NCI-H2227 (cell line): ENCODE results near the gene CTSA.
A peak's percentile ranks its signal among the peaks of the same experiment; 100 is the strongest.
"Not testable (repeated sequence)": the region's sequence is repeated elsewhere in the genome, so short reads cannot be mapped to it uniquely, and the experiment has no call there.

Experiments used
- DNase-seq: peaks from one replicate; lab custom pipeline; 2025; ENCODE audit not compliant: unreplicated experiment; lab: John Stamatoyannopoulos, UW

CTSA gene

DNA sequence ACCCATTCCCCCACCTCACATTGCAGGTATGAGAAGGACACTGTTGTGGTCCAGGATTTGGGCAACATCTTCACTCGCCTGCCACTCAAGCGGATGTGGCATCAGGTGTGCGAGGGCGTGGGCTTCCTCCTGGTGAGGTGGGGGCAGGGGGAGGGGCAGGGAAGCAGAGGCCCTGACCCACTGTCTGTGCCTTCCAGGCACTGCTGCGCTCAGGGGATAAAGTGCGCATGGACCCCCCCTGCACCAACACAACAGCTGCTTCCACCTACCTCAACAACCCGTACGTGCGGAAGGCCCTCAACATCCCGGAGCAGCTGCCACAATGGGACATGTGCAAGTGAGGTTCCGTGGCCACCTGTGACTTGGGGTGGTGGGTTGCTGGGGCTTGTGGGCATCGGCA is 3.7 kb downstream of the CTSA start:
- no peak for DNase-seq

DNA sequence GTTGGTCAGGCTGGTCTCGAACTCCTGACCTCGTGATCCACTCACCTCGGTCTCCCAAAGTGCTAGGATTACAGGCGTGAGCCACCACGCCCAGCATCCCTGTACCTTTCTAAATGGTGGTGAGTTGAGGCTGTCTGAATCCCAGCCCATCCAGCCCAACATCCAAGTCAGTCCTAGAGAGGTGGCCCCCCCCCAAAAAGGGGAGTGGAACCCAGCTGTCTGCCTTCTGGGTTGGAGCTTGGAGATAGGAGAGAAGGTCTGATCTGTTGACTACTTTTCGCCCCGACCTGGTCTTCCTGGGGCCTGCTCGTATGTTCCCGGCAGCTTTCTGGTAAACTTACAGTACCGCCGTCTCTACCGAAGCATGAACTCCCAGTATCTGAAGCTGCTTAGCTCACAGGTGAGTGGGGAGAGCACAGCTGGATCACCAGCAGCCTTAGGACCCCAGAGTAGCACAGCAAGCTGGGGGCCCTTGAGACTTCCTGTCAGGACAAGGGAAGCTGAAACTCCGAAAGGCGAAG is 5.6 kb downstream of the CTSA start:
- no peak for DNase-seq

DNA sequence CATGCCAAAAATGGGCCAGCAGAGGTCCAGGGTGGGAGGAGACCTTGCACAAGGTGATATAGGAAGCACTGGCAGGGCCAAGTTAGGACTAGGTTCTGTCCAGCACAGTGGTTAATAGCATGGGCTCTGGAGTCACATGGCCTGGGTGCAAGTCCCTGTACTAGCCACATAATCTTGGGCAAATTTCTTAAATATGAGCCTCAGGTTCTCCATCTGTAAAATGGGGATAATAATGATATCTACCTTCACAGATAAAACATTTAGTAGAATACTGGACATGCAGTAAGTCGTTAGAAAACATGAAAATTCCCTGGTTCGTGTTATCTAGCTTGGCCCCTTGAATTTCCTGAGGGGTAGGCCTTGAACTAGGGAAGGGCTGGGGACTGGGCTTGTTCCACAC is 6.2 kb downstream of the CTSA start:
- no peak for DNase-seq

DNA sequence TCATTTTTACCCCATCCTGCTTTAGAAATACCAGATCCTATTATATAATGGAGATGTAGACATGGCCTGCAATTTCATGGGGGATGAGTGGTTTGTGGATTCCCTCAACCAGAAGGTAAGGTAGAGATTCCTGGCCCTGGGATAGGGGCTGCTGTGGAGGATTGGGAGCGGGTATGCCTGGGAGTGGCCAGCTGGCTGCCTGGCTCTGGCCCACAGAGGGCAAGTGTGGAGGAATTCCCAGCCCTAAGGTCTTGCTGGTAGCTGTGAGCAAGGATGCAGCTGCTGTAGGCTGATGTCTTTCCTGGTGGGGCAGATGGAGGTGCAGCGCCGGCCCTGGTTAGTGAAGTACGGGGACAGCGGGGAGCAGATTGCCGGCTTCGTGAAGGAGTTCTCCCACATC is 6.6 kb downstream of the CTSA start:
- no peak for DNase-seq

DNA sequence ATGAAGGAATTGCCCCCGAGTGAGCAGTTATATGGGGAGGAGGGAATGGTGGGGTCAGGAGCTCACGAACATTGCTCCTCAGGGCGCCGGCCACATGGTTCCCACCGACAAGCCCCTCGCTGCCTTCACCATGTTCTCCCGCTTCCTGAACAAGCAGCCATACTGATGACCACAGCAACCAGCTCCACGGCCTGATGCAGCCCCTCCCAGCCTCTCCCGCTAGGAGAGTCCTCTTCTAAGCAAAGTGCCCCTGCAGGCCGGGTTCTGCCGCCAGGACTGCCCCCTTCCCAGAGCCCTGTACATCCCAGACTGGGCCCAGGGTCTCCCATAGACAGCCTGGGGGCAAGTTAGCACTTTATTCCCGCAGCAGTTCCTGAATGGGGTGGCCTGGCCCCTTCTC is 7.2 kb downstream of the CTSA start:
- DNase-seq, result no peak

GRCh38 chr20:45899046-45899835 is 8.1 kb downstream of the CTSA start:
- no peak for DNase-seq

- not testable (repeated sequence) for DNase-seq
These were observed 10.2 kb downstream of the CTSA start for GRCh38 chr20:45901332-45901731.

- DNase-seq, result no peak
These were observed 11.1 kb downstream of the CTSA start for GRCh38 chr20:45902199-45902701.

- DNase-seq, result no peak
These were observed 13.7 kb downstream of the CTSA start for GRCh38 chr20:45904583-45905504.

- DNase-seq, result no peak
These were observed 14.5 kb downstream of the CTSA start for GRCh38 chr20:45905505-45906079.

DNA sequence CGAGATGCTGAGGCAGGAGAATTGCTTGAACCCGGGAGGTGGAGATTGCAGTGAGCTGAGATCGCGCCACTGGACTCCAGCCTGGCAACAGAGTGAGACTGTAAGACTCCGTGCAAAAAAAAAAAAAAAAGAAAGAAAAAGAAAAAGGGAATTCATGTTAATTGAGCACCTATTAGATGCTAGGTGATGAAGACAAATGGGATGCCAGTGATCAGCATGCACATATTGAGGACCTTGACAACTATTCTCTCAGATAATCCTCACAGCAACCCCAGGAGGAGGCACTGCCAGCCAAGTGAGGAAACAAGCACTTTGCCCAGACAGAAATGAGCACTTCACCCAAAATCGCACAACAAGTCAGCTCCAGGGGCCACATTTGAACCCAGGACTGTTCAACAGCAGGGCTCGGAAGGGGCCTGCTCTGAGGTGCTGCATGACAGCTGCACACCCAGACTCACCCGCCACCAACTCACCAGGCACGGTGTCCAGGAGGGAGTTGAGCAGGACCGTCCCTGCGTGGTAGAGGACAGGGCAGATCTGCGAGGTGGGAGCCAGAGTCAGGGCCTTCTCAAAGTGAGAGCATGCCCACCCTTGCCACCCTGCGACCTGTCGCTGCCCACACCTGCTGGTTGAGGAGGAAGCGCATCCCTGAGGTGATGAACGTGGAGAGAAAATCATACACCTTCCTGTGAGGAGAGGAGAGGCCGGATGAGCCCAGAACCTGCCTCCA is 16.2 kb downstream of the CTSA start:
- DNase-seq, result no peak

DNA sequence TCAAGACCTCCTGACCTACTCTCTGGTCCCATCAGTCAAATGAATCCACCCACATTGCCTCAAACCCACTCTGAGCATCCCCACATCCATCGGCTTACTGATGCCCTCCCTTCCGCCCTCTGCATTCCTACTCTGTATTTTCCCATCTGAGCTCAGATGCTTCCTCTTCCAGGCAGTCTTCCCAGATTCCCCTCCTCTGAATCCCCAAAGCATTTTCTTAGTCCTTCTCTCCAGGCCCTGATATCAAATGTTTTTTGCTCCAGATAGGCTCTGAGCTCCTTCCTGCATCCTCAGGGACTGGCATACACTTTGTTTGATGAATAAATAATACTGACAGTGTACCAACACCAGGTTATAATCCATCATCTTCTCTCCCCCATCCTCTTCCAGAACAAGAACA is 16.9 kb downstream of the CTSA start:
- DNase-seq, result no peak

DNA sequence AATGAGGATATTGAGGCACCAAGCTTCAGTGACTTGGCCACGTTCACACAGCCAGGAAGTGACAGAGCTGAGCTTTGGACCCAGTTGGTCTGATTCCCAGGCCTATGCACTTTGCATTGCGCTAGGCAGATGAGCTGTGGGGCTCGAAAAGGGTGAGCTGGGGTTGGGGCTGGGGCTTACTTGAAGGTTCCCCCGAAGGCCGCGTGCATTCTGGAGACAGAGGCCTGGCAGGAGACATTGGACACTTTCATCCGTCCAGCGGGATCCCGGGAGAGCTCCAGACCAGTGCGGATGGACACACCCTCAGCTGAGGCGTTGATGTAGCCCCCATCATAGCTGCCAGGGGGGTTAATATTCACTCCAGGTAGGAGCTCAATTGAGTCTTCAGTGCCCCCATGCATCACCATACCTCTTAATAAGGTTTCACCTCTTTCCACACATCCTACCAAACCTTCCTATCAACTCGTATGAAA is 18.2 kb downstream of the CTSA start:
- no peak for DNase-seq

DNA sequence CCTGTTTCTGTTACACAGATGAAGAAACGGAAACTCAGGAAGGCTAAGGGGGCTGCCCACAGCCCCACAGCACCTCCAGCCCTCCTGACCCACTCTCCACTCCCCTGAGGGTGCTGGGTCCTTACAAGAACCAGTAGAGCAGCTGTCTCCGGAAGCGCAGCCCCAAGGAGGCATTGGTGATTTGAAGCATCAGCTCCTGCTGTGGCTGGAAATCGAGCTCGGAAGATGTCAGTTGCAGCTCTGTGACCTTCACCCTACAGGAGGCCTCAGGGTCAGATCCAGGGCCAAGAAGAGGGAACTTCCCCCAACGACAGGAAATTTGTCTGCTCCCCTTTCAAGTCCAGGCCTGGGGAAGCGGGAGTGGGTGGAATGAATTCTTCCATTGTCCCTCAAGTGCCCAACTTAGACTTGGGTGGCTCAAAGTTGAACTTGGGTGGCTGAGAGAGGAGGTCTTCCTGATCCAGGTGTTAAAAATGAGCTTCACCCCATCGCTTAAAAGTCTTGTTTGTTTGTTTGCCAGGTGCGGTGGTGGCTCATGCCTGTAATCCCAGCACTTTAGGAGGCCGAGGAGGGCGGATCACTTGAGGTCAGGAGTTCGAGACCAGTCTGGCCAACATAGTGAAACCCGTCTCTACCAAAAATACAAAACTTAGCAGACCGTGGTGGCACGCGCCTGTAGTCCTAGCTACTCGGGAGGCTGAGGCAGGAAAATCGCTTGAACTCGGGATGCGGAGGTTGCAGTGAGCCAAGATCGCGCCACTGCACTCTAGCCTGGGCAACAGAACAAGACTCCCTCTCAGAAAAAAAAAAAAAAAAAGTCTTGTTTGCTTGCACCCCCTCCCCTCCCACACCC is 18.9 kb downstream of the CTSA start:
- DNase-seq, result no peak

DNA sequence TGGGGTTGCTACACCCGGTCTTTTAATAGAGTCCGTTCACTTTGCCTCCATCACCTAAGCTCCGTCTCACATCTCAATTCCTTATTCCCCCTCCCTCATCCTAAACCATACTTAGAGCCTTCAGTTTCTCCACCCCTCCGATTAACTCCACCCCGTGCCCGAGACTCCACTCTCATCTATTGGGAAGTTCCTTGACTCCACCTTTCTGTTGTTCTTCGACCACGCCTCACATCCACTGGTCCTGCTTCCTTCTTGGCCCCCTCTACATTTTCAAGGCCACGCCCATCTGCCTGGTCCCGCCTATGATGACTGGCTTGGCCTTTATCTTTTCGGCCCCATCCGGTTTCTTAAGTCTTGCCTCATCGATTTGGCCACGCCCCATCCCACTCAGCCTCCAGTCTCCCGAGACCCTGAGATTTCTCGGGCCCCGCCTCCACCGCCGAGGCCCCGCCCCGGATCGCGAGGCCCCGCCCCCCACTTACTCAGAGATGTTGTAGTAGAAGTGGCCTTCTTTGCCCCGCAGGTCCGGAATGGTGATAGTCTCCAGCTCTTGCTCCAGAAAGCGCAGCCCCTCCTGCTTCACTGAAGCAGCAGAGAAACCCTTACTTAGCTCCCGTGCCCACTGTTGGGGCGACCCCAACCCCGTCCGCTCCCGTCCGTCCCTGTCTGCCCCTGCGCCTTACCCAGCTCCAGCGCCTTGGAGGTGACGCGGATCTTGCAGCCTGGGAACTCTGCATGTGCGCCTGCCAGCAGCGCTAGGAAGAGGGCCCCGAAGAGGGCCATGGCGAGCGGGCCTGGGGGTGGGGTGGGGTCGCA is 19.7 kb downstream of the CTSA start:
- peak; percentile 100 for DNase-seq

GRCh38 chr20:45911486-45912343 is 20.6 kb downstream of the CTSA start, which contains the start of gene PLTP:
Gene PLTP (minus strand): TSS chr20:45912155. CDS start chr20:45911452, 703 bp downstream.
- DNase-seq, result peak; percentile 90

DNA sequence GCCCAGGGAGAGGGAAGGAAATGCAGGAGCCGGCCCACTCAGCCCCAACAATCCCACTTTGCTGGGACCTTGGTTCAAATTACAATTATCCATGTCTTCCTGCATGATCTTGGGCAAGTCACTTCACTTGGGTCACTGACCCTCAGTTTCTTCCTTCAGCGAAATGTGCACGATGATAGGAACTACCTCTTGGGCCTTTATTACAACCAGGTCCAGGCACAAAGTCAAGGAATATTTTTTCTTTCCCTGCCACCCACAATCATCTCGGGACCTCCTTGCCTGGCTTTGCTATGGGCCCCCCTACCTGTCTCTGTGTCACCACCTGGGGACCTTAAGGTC is 21.2 kb downstream of the CTSA start:
- no peak for DNase-seq

DNA sequence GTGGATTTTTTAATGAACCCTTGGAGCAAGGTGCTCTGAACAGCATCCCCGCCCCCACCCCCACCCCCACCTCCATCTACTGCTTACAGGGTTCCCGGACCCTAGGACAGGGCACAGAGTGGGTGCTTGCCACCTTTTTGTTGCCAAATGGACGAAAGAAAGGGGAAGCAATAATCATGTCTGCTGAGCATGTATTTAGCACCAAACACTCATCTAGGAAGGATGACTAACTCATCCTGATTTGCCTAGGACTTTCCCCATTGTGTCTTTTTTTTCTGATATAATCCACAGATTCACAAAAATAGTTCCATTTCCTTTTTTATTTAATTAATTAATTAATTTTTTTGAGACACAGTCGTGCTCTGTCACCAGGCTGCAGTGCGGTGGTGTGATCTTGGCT is 22.0 kb downstream of the CTSA start:
- no peak for DNase-seq
